ENCODE data around the gene SDC3.

DNA sequence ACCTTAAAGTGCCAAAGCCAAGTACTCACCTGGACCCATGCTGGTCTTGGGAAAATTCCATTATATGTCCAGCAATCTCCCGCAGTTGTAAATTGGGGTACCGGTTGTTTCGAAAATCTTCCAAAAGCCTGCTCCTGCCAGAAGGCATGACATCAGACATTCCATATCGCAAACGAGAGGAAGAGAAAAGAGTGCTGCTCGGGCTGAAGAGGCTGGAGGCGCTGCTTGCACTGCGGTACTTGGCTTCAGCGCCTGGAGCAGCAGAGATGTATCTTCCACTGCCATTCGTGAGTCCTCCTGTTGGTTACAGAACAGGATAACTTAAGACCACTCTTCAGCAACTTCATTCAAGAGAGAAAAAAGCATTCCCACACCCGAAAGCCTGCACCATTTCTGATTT, 45.1 kb upstream of the SDC3 start:
- TF ChIP-seq EZH2phosphoT487 (IDR thresholded peaks at IDR 0.05) (no peak), CTCF (IDR thresholded peaks at IDR 0.05) (no peak), EZH2 (IDR thresholded peaks at IDR 0.05) (no peak)

All from neural progenitor cell (in vitro differentiated cells).